D721Med (cell line): ENCODE measurements around the gene MAMDC4.

Experiments used
- DNase-seq: peaks from one replicate; pipeline ENCODE4 v3.0.0; 2011; ENCODE audit warnings: low spot score; ENCODE audit not compliant: insufficient read length
- FAIRE-seq: peaks from 2 replicates; lab custom pipeline; 2011; peaks lifted over from hg19 to GRCh38; lab: Jason Lieb, UNC
- TF ChIP-seq, protein P1 (sequence below): IDR thresholded peaks from 2 replicates; pipeline ENCODE4 v1.5.1; 2012; ENCODE audit warnings: mild to moderate bottlenecking, control low read depth; ENCODE audit not compliant: insufficient read depth; ENCODE audit errors: missing control alignments

MAMDC4 gene

DNA sequence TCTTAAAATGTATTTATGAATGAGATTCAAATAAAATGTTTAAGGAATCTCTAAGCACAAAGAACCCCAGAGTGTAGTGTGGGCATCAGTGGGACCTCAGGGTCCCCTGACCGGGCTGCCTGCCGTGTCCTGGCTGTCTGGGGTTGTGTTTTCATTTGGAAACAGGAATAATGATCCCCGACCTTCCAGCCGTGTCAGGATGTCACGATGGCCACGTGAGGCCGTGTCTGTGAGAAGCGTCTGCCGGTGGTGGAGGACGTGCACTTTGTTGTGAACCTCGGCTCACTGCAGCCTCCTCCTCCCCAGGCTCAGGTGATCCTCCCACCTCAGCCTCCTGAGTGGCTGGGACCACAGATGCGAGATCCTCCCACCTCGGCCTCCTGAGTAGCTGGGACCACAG lies 38.5 kb downstream of the MAMDC4 start:
- TF ChIP-seq, protein P1, sequence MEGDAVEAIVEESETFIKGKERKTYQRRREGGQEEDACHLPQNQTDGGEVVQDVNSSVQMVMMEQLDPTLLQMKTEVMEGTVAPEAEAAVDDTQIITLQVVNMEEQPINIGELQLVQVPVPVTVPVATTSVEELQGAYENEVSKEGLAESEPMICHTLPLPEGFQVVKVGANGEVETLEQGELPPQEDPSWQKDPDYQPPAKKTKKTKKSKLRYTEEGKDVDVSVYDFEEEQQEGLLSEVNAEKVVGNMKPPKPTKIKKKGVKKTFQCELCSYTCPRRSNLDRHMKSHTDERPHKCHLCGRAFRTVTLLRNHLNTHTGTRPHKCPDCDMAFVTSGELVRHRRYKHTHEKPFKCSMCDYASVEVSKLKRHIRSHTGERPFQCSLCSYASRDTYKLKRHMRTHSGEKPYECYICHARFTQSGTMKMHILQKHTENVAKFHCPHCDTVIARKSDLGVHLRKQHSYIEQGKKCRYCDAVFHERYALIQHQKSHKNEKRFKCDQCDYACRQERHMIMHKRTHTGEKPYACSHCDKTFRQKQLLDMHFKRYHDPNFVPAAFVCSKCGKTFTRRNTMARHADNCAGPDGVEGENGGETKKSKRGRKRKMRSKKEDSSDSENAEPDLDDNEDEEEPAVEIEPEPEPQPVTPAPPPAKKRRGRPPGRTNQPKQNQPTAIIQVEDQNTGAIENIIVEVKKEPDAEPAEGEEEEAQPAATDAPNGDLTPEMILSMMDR, result no peak
- DNase-seq (no peak), FAIRE-seq (no peak)

DNA sequence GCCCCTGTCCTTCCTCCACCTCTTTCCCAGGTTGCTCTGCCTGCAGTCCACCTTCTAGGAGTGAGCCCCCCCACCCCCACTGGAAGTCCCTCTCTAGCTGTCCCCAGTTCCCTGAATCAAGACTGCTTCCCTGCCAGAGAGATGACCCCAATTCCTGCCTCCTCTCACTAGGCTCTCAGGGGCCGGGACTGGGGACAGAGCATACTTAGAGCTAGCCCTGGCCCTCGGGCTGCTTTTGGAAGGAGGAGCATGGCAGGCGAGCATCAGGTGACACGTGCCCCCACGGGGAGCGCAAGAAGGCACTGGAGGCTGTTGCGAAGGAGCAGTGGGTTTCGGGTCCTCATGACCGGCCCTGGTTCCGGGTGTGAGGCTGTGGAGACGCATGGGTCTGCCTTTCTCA lies 43.9 kb downstream of the MAMDC4 start:
- TF ChIP-seq, protein P1, result no peak
- FAIRE-seq (no peak), DNase-seq (no peak)

DNA sequence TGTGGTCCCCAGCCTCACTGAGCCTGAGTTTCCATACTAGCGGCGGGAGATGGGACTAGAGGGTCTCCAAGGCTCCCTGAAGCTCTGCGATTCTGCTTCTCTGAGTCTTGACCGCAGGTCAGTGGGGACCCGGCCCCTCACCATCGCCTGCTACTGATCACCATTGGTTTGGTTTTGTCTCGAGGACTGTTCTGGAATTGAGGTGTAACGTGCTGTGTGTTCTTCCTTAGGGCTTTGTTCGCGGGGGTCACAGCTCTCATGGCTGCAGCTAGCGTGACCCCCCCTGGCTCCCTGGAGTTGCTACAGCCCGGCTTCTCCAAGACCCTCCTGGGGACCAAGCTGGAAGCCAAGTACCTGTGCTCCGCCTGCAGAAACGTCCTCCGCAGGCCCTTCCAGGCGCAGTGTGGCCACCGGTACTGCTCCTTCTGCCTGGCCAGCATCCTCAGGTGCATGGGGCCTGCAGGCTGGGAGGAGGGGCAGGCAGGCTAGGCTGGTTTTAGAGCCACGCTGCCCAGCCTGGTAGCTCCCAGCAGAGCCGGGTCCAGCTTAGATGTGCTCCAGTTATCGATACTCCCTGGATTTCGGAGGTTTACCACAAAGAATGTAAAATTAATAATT lies 46.4 kb downstream of the MAMDC4 start:
- TF ChIP-seq, protein P1, result no peak
- DNase-seq (no peak), FAIRE-seq (no peak)

- TF ChIP-seq, protein P1, result no peak
- FAIRE-seq (no peak), DNase-seq (no peak)
Observed at GRCh38 chr9:136899196-136899595, 47.0 kb downstream of the MAMDC4 start.

- FAIRE-seq (no peak), DNase-seq (no peak)
- TF ChIP-seq, protein P1, result no peak
Observed at GRCh38 chr9:136900556-136900955, 48.4 kb downstream of the MAMDC4 start.

DNA sequence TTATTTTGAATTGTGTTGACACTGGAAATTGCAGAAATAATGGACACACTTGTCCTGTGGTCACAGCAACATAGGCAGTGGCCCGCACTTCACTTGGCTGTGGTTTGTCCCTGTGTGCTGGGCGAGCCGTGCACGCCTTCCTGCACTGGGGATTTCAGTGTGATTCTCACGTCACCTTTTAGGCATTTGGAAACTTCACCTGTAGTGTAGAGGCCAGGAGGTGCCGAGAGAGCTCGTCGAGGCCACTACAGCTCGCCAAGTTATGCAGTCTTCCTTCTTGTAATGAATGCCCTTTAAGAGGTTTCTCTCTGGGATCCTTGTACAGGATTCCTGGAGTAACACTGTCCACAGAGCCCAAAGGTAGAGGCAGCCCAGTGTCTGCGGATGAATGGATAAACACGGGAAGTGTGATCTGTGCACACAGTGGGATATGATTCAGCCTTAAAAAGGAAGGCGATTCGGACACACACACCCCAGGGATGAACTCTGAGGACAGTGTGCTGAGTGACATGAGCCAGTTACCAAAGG lies 48.9 kb downstream of the MAMDC4 start:
- DNase-seq, result no peak
- FAIRE-seq, result no peak
- TF ChIP-seq, protein P1, result no peak

- no peak for FAIRE-seq
Observed at GRCh38 chr9:136901516-136902258, 49.5 kb downstream of the MAMDC4 start.

More at GRCh38 chr9:136901516-136902258, 49.5 kb downstream of the MAMDC4 start:
- TF ChIP-seq, protein P1, result no peak
- DNase-seq, result no peak
